ENCODE measurements around the gene CLDN9. TPM values are rescaled to one million over a fixed set of nuclear protein-coding genes. Genes with fewer than 3 reads are reported as not detected.
A peak's percentile ranks its signal among the peaks of the same experiment; 100 is the strongest.

Gene CLDN9
- total and polyA plus RNA-seq, 2 donors (not counting 1 experiment from before 2014, with no cell fraction given) = 0.04 TPM; not detected in 1

- peak overlapping the region; percentile 51 for H3K4me2 ChIP-seq (replicated peaks; ENCODE audit: low read depth, low read length, poor library complexity, severe bottlenecking)
- CTCF ChIA-PET = interaction anchor here (0.6 to 9.6 kb wide), 17 partner anchors 14 to 161 kb away, joined by 3 to 213 read pairs (median 4); partner anchors contain the start of genes CLDN6, HCFC1R1, THOC6 and TNFRSF12A
Observed at GRCh38 chr16:3003582-3004270, 9.0 kb upstream of the CLDN9 start.

More at GRCh38 chr16:3003582-3004270, 9.0 kb upstream of the CLDN9 start:
- peak overlapping the region; percentile 85 for H3K4me3 Mint-ChIP-seq
- peaks cover 25% of the 10 kb centered on the region for H3K4me1 Mint-ChIP-seq
- Histone ChIP-seq H3K9ac (ENCODE audit: low read length) (no peak overlapping the region), H3K36me3 (replicated peaks in 1 of 2; ENCODE audit: control extremely low read depth in 1 of 2, control insufficient read depth in 1 of 2, extremely low read depth in 1 of 2, insufficient read depth in 2 of 2, low read length in 1 of 2) (no peaks in the 10 kb centered on the region), H3K27ac (ENCODE audit: low read length in 2 of 2) (no peak overlapping the region), H3K27me3 (replicated peaks in 1 of 4; ENCODE audit: control extremely low read depth in 1 of 4, control insufficient read depth in 3 of 4, insufficient read depth in 4 of 4, low read length in 3 of 4) (peaks cover 0 to 9% (median 4%) of the 10 kb centered on the region in 4 experiments), H3K4me1 (ENCODE audit: control insufficient read depth in 2 of 2, insufficient read depth in 2 of 2, low read length in 2 of 2) (peaks cover 24 to 30% of the 10 kb centered on the region in 2 donors), H4K20me1 (ENCODE audit: control insufficient read depth, insufficient read depth, low read length, poor library complexity, severe bottlenecking) (no peaks in the 10 kb centered on the region), H3K9me3 (ENCODE audit: control extremely low read depth in 1 of 3, control insufficient read depth in 2 of 3, insufficient read depth in 1 of 3, low read length in 2 of 3) (peaks cover 0 to 16% (median 0%) of the 10 kb centered on the region in 3 donors), H3K4me3 (ENCODE audit: control extremely low read depth in 1 of 5, extremely low read depth in 1 of 5, insufficient read depth in 1 of 5, low read depth in 2 of 5, low read length in 4 of 5) (no peak overlapping the region), H2AFZ (ENCODE audit: insufficient read depth, low read depth, low read length, poor library complexity, severe bottlenecking) (no peak overlapping the region), H3K79me2 (ENCODE audit: control insufficient read depth, insufficient read depth, low read length) (no peaks in the 10 kb centered on the region)
- TF ChIP-seq, protein P1, sequence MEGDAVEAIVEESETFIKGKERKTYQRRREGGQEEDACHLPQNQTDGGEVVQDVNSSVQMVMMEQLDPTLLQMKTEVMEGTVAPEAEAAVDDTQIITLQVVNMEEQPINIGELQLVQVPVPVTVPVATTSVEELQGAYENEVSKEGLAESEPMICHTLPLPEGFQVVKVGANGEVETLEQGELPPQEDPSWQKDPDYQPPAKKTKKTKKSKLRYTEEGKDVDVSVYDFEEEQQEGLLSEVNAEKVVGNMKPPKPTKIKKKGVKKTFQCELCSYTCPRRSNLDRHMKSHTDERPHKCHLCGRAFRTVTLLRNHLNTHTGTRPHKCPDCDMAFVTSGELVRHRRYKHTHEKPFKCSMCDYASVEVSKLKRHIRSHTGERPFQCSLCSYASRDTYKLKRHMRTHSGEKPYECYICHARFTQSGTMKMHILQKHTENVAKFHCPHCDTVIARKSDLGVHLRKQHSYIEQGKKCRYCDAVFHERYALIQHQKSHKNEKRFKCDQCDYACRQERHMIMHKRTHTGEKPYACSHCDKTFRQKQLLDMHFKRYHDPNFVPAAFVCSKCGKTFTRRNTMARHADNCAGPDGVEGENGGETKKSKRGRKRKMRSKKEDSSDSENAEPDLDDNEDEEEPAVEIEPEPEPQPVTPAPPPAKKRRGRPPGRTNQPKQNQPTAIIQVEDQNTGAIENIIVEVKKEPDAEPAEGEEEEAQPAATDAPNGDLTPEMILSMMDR (IDR thresholded peaks at IDR 0.05) = peak; percentile 57
- TF ChIP-seq EZH2 (IDR thresholded peaks at IDR 0.05; ENCODE audit: borderline replicate concordance, insufficient read depth, low read depth, low read length, poor library complexity, severe bottlenecking) = no peak
- peaks cover 9% of the 10 kb centered on the region for H3K27me3 Mint-ChIP-seq
- peak overlapping the region; percentile 89 for H3K27ac Mint-ChIP-seq
- 9% methylated on average over 56 of the region's 58 CpGs for WGBS (ENCODE audit: insufficient coverage)
- ATAC-seq (ENCODE audit: low read depth) = peak; percentile 97
- H3K9me3 Mint-ChIP-seq (ENCODE audit: insufficient read depth) = no peaks in the 10 kb centered on the region
- DNase-seq = peak; percentile 99
- POLR2A ChIA-PET = interaction anchor here (1.1 to 1.7 kb wide), 4 partner anchors 16 to 28 kb away, joined by 4 to 10 read pairs (median 7); partner anchors contain the start of genes HCFC1R1 and TNFRSF12A
- intact Hi-C loops (cut with micrococcal nuclease) = loop anchor here (1.0 kb wide), 4 partner anchors 17 to 25 kb away; partner anchors contain the start of genes PKMYT1, THOC6 and TNFRSF12A
